Trophoblast cell (in vitro differentiated cells and primary cell): ENCODE data around the gene EPHB1.

Source experiments
- DNase-seq, 2 donors: peaks; one replicate each; pipeline ENCODE4 v3.0.0-alpha.2; 2016
- H2AFZ ChIP-seq: 2 replicates; pipeline ENCODE4 v1.6.1; 2013; ENCODE audit warnings: low read length, moderate library complexity, mild to moderate bottlenecking; ENCODE audit not compliant: insufficient read depth, poor library complexity
- H2AK5ac ChIP-seq: 2 replicates; pipeline ENCODE4 v1.6.1; 2013; ENCODE audit warnings: mild to moderate bottlenecking, low read length
- H2BK120ac ChIP-seq: 2 replicates; pipeline ENCODE4 v1.6.1; 2013; ENCODE audit warnings: low read length, mild to moderate bottlenecking, moderate library complexity; ENCODE audit not compliant: insufficient read depth, poor library complexity
- H2BK12ac ChIP-seq: 2 replicates; pipeline ENCODE4 v1.6.1; 2013; ENCODE audit warnings: mild to moderate bottlenecking, low read length, moderate library complexity
- H2BK5ac ChIP-seq: 2 replicates; pipeline ENCODE4 v1.6.1; 2013; ENCODE audit warnings: low read length, low read depth, moderate library complexity, mild to moderate bottlenecking; ENCODE audit not compliant: poor library complexity
- H3K14ac ChIP-seq: 2 replicates; pipeline ENCODE4 v1.6.1; 2013; ENCODE audit warnings: mild to moderate bottlenecking, low read length
- H3K18ac ChIP-seq: 2 replicates; pipeline ENCODE4 v1.6.1; 2013; ENCODE audit warnings: mild to moderate bottlenecking, low read length
- H3K23ac ChIP-seq: 2 replicates; pipeline ENCODE4 v1.6.1; 2013; ENCODE audit warnings: low read length
- H3K27ac ChIP-seq: 2 replicates; pipeline ENCODE4 v1.5.1; 2013; ENCODE audit warnings: low read depth, mild to moderate bottlenecking, inconsistent platforms, low read length, moderate library complexity
- H3K27me3 ChIP-seq: 2 replicates; pipeline ENCODE4 v1.6.1; 2013; ENCODE audit warnings: inconsistent platforms, mild to moderate bottlenecking, low read length, moderate library complexity; ENCODE audit not compliant: insufficient read depth
- H3K36me3 ChIP-seq, 2 experiments: 1 replicate in 1 of 2; 2 replicates in 1 of 2; pipeline ENCODE4 v1.6.1; 2013; ENCODE audit warnings: low read length in 2 of 2, mild to moderate bottlenecking in 2 of 2, moderate library complexity in 1 of 2; ENCODE audit not compliant: insufficient read depth in 2 of 2, control insufficient read depth in 1 of 2
- H3K4ac ChIP-seq: 2 replicates; pipeline ENCODE4 v1.6.1; 2013; ENCODE audit warnings: low read depth, mild to moderate bottlenecking, low read length, moderate library complexity
- H3K4me1 ChIP-seq, 2 experiments: 1 replicate in 1 of 2; 2 replicates in 1 of 2; pipeline ENCODE4 v1.6.1; 2013; ENCODE audit warnings: low read length in 2 of 2, mild to moderate bottlenecking in 2 of 2, moderate library complexity in 1 of 2; ENCODE audit not compliant: insufficient read depth in 2 of 2, control insufficient read depth in 1 of 2
- H3K4me2 ChIP-seq: 2 replicates; pipeline ENCODE4 v1.6.1; 2013; ENCODE audit warnings: inconsistent platforms, mild to moderate bottlenecking, low read length, moderate library complexity
- H3K4me3 ChIP-seq: 2 replicates; pipeline ENCODE4 v1.5.1; 2013; ENCODE audit warnings: mild to moderate bottlenecking, low read depth, low read length, inconsistent platforms
- H3K79me1 ChIP-seq: one replicate; pipeline ENCODE4 v1.6.1; 2013; ENCODE audit warnings: low read length
- H3K79me2 ChIP-seq: 2 replicates; pipeline ENCODE4 v1.6.1; 2013; ENCODE audit warnings: low read length, mild to moderate bottlenecking; ENCODE audit not compliant: control insufficient read depth, insufficient read depth, poor library complexity
- H3K9ac ChIP-seq: 2 replicates; pipeline ENCODE4 v1.6.1; 2013; ENCODE audit warnings: mild to moderate bottlenecking, low read length
- H3K9me3 ChIP-seq: 2 replicates; pipeline ENCODE4 v1.6.1; 2013; ENCODE audit warnings: low read depth, mild to moderate bottlenecking, control low read depth, inconsistent platforms, low read length; ENCODE audit not compliant: insufficient read depth
- H4K12ac ChIP-seq: 2 replicates; pipeline ENCODE4 v1.6.1; 2013; ENCODE audit warnings: low read depth, mild to moderate bottlenecking, low read length, moderate library complexity
- H4K8ac ChIP-seq: 2 replicates; pipeline ENCODE4 v1.6.1; 2013; ENCODE audit warnings: low read depth, mild to moderate bottlenecking, low read length, moderate library complexity
- H4K91ac ChIP-seq: one replicate; pipeline ENCODE4 v1.6.1; 2013; ENCODE audit warnings: low read depth, mild to moderate bottlenecking, low read length, moderate library complexity
- WGBS: extraction: QIAGEN DNeasy Blood & Tissue Kit; methylation state at CpG from one replicate; pipeline ENCODE4 v1.1.7; 2013; ENCODE audit warnings: missing lambda C conversion rate; ENCODE audit not compliant: insufficient read length, insufficient coverage; ENCODE audit errors: extremely low coverage; 5-methylcytosine and 5-hydroxymethylcytosine counted together

EPHB1 gene

GRCh38 chr3:135155228-135155627 lies 360.2 kb downstream of the EPHB1 start:
- Histone ChIP-seq H3K14ac (no peak overlapping the region), H2BK12ac (no peak overlapping the region), H4K12ac (no peak overlapping the region), H3K9me3 (no peaks in the 10 kb centered on the region), H3K36me3 (no peaks in the 10 kb centered on the region), H3K27ac (no peak overlapping the region), H2AFZ (no peak overlapping the region), H3K79me1 (no peaks in the 10 kb centered on the region), H3K4me3 (no peak overlapping the region), H3K4me2 (no peak overlapping the region), H3K4ac (no peak overlapping the region), H3K9ac (no peak overlapping the region), H2BK5ac (no peak overlapping the region), H3K23ac (no peak overlapping the region), H3K4me1 (no peaks in the 10 kb centered on the region), H4K8ac (no peak overlapping the region), H4K91ac (no peak overlapping the region), H3K79me2 (no peaks in the 10 kb centered on the region), H2BK120ac (no peak overlapping the region), H3K18ac (no peak overlapping the region), H3K27me3 (no peaks in the 10 kb centered on the region), H2AK5ac (no peak overlapping the region)
- no CpG with 5 or more reads among the region's 4 CpGs for WGBS
- DNase-seq, result peak; percentile 62 to 79

DNA sequence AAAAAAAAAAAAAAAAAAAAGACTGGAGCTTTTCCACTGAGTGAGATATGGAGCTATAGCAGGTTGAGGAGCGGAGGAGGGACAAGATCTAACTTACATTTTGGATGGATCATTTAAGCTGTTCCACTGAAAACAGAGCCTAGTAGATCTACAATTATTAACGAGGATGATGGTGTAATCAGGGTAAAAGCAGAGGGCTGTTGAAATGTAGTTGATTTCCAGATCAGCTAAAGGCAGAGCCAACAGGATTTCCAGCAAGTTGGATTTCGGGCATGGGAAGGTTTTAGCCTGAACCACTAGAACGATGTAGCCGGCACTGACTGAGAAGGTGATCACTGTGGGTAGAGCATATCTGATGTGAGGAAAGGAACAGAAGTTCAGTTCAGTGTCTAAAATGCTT lies 360.7 kb downstream of the EPHB1 start:
- no peak overlapping the region for H3K23ac ChIP-seq
- H3K79me1 ChIP-seq, result no peaks in the 10 kb centered on the region
- no peak overlapping the region for H3K18ac ChIP-seq
- no peak overlapping the region for H3K4ac ChIP-seq
- H4K91ac ChIP-seq, result no peak overlapping the region
- H4K8ac ChIP-seq, result no peak overlapping the region
- H3K27me3 ChIP-seq, result no peaks in the 10 kb centered on the region
- H2AK5ac ChIP-seq, result no peak overlapping the region
- peak in 1 of 2 donors; percentile 24 for DNase-seq
- no peak overlapping the region for H3K14ac ChIP-seq
- H2BK5ac ChIP-seq, result no peak overlapping the region
- no peaks in the 10 kb centered on the region for H3K79me2 ChIP-seq
- H4K12ac ChIP-seq, result no peak overlapping the region
- no peaks in the 10 kb centered on the region for H3K36me3 ChIP-seq
- H2AFZ ChIP-seq, result no peak overlapping the region
- no peaks in the 10 kb centered on the region for H3K4me1 ChIP-seq
- H2BK12ac ChIP-seq, result no peak overlapping the region
- H3K4me2 ChIP-seq, result no peak overlapping the region
- WGBS, result no CpG with 5 or more reads among the region's 5 CpGs
- H3K9me3 ChIP-seq, result no peaks in the 10 kb centered on the region
- no peak overlapping the region for H3K9ac ChIP-seq
- no peak overlapping the region for H2BK120ac ChIP-seq
- H3K27ac ChIP-seq, result no peak overlapping the region
- no peak overlapping the region for H3K4me3 ChIP-seq

- Histone ChIP-seq H3K18ac (no peak overlapping the region), H3K14ac (no peak overlapping the region), H2BK12ac (no peak overlapping the region), H3K79me2 (no peaks in the 10 kb centered on the region), H3K27ac (no peak overlapping the region), H3K4me1 (no peaks in the 10 kb centered on the region), H3K27me3 (no peaks in the 10 kb centered on the region), H4K91ac (no peak overlapping the region), H2AK5ac (no peak overlapping the region), H3K9me3 (peaks cover 2% of the 10 kb centered on the region), H4K12ac (no peak overlapping the region), H2BK5ac (no peak overlapping the region), H3K4ac (no peak overlapping the region), H3K4me2 (no peak overlapping the region), H3K79me1 (no peaks in the 10 kb centered on the region), H3K9ac (no peak overlapping the region), H3K4me3 (no peak overlapping the region), H3K36me3 (no peaks in the 10 kb centered on the region), H4K8ac (no peak overlapping the region), H2AFZ (no peak overlapping the region), H3K23ac (no peak overlapping the region), H2BK120ac (no peak overlapping the region)
- no CpG with 5 or more reads among the region's 6 CpGs for WGBS
- no peak for DNase-seq
Observed at GRCh38 chr3:135157045-135157740, 362.1 kb downstream of the EPHB1 start.

DNA sequence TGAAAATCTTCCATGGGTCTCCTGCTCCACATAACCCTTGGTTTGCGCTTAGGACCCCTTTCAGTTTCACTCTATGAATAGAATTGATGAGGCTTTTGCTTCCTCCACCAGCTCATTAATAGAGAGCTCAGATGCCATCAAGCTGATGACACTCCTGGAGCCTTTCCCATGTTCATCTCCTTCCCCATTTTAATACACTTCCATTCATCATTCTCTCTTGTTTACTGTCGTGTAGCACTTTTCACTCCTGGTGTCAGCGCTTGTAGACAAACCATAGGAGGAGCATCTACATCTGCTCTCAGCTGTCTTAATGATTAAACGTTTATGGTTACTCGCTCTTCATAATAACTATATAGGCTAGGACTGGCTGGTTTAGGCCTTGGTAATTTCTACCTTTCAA lies 363.5 kb downstream of the EPHB1 start:
- Histone ChIP-seq H2BK120ac (no peak overlapping the region), H2AFZ (no peak overlapping the region), H3K23ac (no peak overlapping the region), H3K4me2 (no peak overlapping the region), H3K4me1 (no peaks in the 10 kb centered on the region), H3K27ac (no peak overlapping the region), H2BK5ac (no peak overlapping the region), H3K14ac (no peak overlapping the region), H3K79me2 (no peaks in the 10 kb centered on the region), H3K79me1 (no peaks in the 10 kb centered on the region), H3K4ac (no peak overlapping the region), H3K4me3 (no peak overlapping the region), H2AK5ac (no peak overlapping the region), H3K27me3 (no peaks in the 10 kb centered on the region), H3K36me3 (no peaks in the 10 kb centered on the region), H3K9ac (no peak overlapping the region), H4K91ac (no peak overlapping the region), H4K8ac (no peak overlapping the region), H3K9me3 (peaks cover 2% of the 10 kb centered on the region), H2BK12ac (no peak overlapping the region), H3K18ac (no peak overlapping the region), H4K12ac (no peak overlapping the region)
- no peak for DNase-seq
- WGBS, result no CpG with 5 or more reads among the region's 5 CpGs
